HCT116 (cell line): ENCODE data around the gene HBP1. TPM values are rescaled to one million over a fixed set of nuclear protein-coding genes. Genes with fewer than 3 reads are reported as not detected.

Experiments used
- ATAC-seq: fragments of 200-7000 bp; cut with Tn5 transposase; 2 replicates; pipeline ENCODE4 v1.9.1; 2020; ENCODE audit warnings: mild to moderate bottlenecking, moderate library complexity
- BruUV-seq: library from RNA; stranded (reverse); fragments of 400-500 nt; replicated peaks from 2 replicates; lab custom pipeline; 2021; lab: Mats Ljungman, UMichigan
- CTCF ChIA-PET: fragments of 300-600 bp; sonication (Branson Sonifier 250); formaldehyde crosslinking; loops from one replicate; lab custom pipeline; 2021; ENCODE audit warnings: antibody characterized with exemption; lab: Charles Lee
- POLR2A ChIA-PET: fragments of 300-600, 350-600 bp; sonication (Branson Sonifier 250); formaldehyde crosslinking; loops from one replicate; lab custom pipeline; 2021; ENCODE audit warnings: antibody characterized with exemption; lab: Charles Lee
- RAD21 ChIA-PET, 2 experiments: fragments of 300-600 bp; sonication (Branson Sonifier 250); formaldehyde crosslinking; loops; one replicate each; lab custom pipeline; 2023; ENCODE audit warnings: low total read pairs in 2 of 2; ENCODE audit not compliant: uncharacterized antibody in 2 of 2, unreplicated experiment in 2 of 2, low non-redundant PET in 1 of 2; lab: Charles Lee
- DNase-seq: peaks from one replicate; pipeline ENCODE4 v3.0.0-alpha.2; 2010; ENCODE audit warnings: low read depth, low spot score
- H2AFZ ChIP-seq: fragments of 200-600 bp; shearing (Covaris generic), sonication (generic); 2 replicates; pipeline ENCODE4 v1.6.1; 2017; ENCODE audit warnings: low read depth, mixed run types, mixed read lengths, antibody characterized with exemption, low read length; ENCODE audit not compliant: poor library complexity, severe bottlenecking
- H3K27ac ChIP-seq: 2 replicates; pipeline ENCODE4 v1.5.1; 2012; ENCODE audit warnings: low read depth, low read length
- H3K27me3 ChIP-seq: fragments of 200-600 bp; sonication (generic); 2 replicates; pipeline ENCODE4 v1.6.1; 2016; ENCODE audit warnings: mixed run types, low read length, mixed read lengths; ENCODE audit not compliant: insufficient read depth
- H3K36me3 ChIP-seq, 2 experiments: fragments of 200-500 bp in 1 of 2; fragments of 200-600 bp in 1 of 2; sonication (Bioruptor generic) in 1 of 2; sonication (generic) in 1 of 2; 2 replicates each; pipeline versions ENCODE4 v1.5.1 to v1.6.1; 2014 to 2016; ENCODE audit warnings: low read length in 2 of 2, inconsistent platforms in 1 of 2, mixed read lengths in 1 of 2, mixed run types in 1 of 2; ENCODE audit not compliant: insufficient read depth in 2 of 2, control insufficient read depth in 1 of 2
- H3K4me1 ChIP-seq, 2 experiments: fragments of 200-600 bp in 1 of 2; sonication (generic) in 1 of 2; 2 replicates each; pipeline versions ENCODE4 v1.5.1 to v1.6.1; 2012 to 2017; ENCODE audit warnings: low read length in 2 of 2, inconsistent platforms in 1 of 2, mild to moderate bottlenecking in 1 of 2, mixed read lengths in 1 of 2, mixed run types in 1 of 2, moderate library complexity in 1 of 2; ENCODE audit not compliant: insufficient read depth in 2 of 2, control insufficient read depth in 1 of 2
- H3K4me2 ChIP-seq: fragments of 200-600 bp; sonication (generic); 2 replicates; pipeline ENCODE4 v1.6.1; 2017; ENCODE audit warnings: mixed run types, low read length, mixed read lengths
- H3K4me3 ChIP-seq, 2 experiments: fragments of 200-600 bp in 1 of 2; sonication (generic) in 1 of 2; replicated peaks in 1 of 2; 2 replicates each; pipeline ENCODE4 v1.5.1; 2011 to 2016; ENCODE audit warnings: low read length in 2 of 2, control low read depth in 1 of 2, low read depth in 1 of 2, mild to moderate bottlenecking in 1 of 2, mixed read lengths in 1 of 2, mixed run types in 1 of 2
- H3K79me2 ChIP-seq: fragments of 200-600 bp; sonication (generic); 2 replicates; pipeline ENCODE4 v1.6.1; 2017; ENCODE audit warnings: mild to moderate bottlenecking, mixed run types, low read length, moderate library complexity, mixed read lengths; ENCODE audit not compliant: insufficient read depth
- H3K9ac ChIP-seq: fragments of 200-600 bp; sonication (generic); 2 replicates; pipeline ENCODE4 v1.6.1; 2016; ENCODE audit warnings: low read length, mixed read lengths
- H3K9me2 ChIP-seq: fragments of 200-600 bp; sonication (generic), shearing (Covaris generic); 2 replicates; pipeline ENCODE4 v1.6.1; 2017; ENCODE audit warnings: mixed run types, mild to moderate bottlenecking, moderate library complexity; ENCODE audit not compliant: insufficient read depth
- H3K9me3 ChIP-seq, 2 experiments: fragments of 200-500 bp in 1 of 2; fragments of 200-600 bp in 1 of 2; sonication (Bioruptor generic) in 1 of 2; sonication (generic) in 1 of 2; 2 replicates each; pipeline ENCODE4 v1.6.1; 2014 to 2017; ENCODE audit warnings: low read length in 2 of 2, mixed read lengths in 2 of 2, inconsistent platforms in 1 of 2, low read depth in 1 of 2, mild to moderate bottlenecking in 1 of 2, mixed run types in 1 of 2, moderate library complexity in 1 of 2; ENCODE audit not compliant: control insufficient read depth in 1 of 2, insufficient read depth in 1 of 2
- H4K20me1 ChIP-seq: fragments of 200-600 bp; sonication (generic), shearing (Covaris generic); 2 replicates; pipeline ENCODE4 v1.6.1; 2017; ENCODE audit warnings: mixed run types, mild to moderate bottlenecking, moderate library complexity; ENCODE audit not compliant: insufficient read depth
- CBX3 ChIP-seq: IDR thresholded peaks from 2 replicates; pipeline ENCODE4 v1.6.1; 2012; ENCODE audit warnings: low read depth
- CEBPB ChIP-seq: IDR thresholded peaks from 2 replicates; pipeline ENCODE4 v1.6.1; 2012; ENCODE audit warnings: low read depth
- EZH2phosphoT487 ChIP-seq: fragments of 200-600 bp; IDR thresholded peaks from 2 replicates; pipeline ENCODE4 v1.6.1; 2018; ENCODE audit warnings: antibody characterized with exemption, borderline replicate concordance
- SRF ChIP-seq: IDR thresholded peaks from 2 replicates; pipeline ENCODE4 v1.6.1; 2012; ENCODE audit warnings: low read depth
- TCF7L2 ChIP-seq: IDR thresholded peaks from 2 replicates; pipeline ENCODE4 v1.7.0; 2011; ENCODE audit warnings: borderline replicate concordance, inconsistent platforms; ENCODE audit not compliant: insufficient read depth, insufficient read length; ENCODE audit errors: extremely low read depth
- YY1 ChIP-seq: IDR thresholded peaks from 2 replicates; pipeline ENCODE4 v1.6.1; 2011; ENCODE audit warnings: low read length, low read depth, moderate library complexity, mild to moderate bottlenecking; ENCODE audit not compliant: insufficient replicate concordance; ENCODE audit errors: extremely low read depth
- ZNF274 ChIP-seq: fragments of 200-500 bp; sonication (Bioruptor generic); IDR thresholded peaks from 2 replicates; pipeline ENCODE4 v1.6.1; 2014; ENCODE audit warnings: mild to moderate bottlenecking, low read depth, low read length, inconsistent platforms
- intact Hi-C: fragments of 100-400 bp; cut with micrococcal nuclease; formaldehyde crosslinking; loops from 2 replicates; pipeline ENCODE4 v1.10.0; 2022
- total RNA-seq: library from RNA; stranded (reverse); gene quantifications from one replicate; pipeline ENCODE4 v1.2.1, GENCODE V29; 2021; ENCODE audit not compliant: unreplicated experiment
- TF ChIP-seq, protein P1 (sequence below): IDR thresholded peaks from 2 replicates; pipeline ENCODE4 v1.6.1; 2012
- TF ChIP-seq, protein P2 (sequence below), 3 experiments: fragments of 200-600 bp in 1 of 3; sonication (generic) in 1 of 3; IDR thresholded peaks in 2 of 3; conservative IDR thresholded peaks in 1 of 3; 2 replicates each; pipeline ENCODE4 v1.5.1; 2012 to 2017; ENCODE audit warnings: low read depth in 2 of 3, low read length in 2 of 3, antibody characterized with exemption in 1 of 3, borderline replicate concordance in 1 of 3, control low read depth in 1 of 3, mild to moderate bottlenecking in 1 of 3, mixed read lengths in 1 of 3, mixed run types in 1 of 3, moderate library complexity in 1 of 3; ENCODE audit not compliant: insufficient read depth in 1 of 3

The HBP1 gene
- total RNA-seq, 1 experiment from 2014 or later = 24.3 TPM

DNA sequence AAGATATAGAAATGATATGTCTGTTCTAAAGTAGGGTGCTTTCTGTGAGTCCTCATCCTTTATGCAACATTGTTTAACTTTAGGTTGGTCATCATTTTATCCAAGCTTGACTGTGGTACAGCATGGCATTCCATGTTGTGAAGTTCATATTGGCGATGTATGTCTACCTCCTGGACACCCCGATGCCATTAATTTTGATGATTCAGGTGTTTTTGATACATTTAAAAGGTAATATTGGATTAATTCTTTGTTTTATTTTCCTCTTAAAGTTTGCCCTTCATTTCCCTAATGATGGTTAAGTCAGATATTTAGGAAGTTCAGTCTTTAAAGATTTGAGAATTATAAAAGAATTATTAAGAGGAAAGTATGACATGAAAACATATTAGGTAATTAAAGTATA lies 21.3 kb downstream of the HBP1 start:
- Histone ChIP-seq H2AFZ (no peak overlapping the region), H3K36me3 (peaks cover 0 to 12% of the 10 kb centered on the region in 2 experiments; a peak in 2 of 4 replicates), H3K27me3 (no peaks in the 10 kb centered on the region), H3K79me2 (no peaks in the 10 kb centered on the region), H3K9ac (no peak overlapping the region), H4K20me1 (no peaks in the 10 kb centered on the region), H3K4me2 (no peak overlapping the region), H3K27ac (no peak overlapping the region), H3K4me1 (no peaks in the 10 kb centered on the region), H3K9me2 (no peaks in the 10 kb centered on the region), H3K4me3 (no peak overlapping the region), H3K9me3 (no peaks in the 10 kb centered on the region)
- ChIA-PET POLR2A (no interaction called here), CTCF (interaction anchor here (1.8 kb wide), 1 partner anchor 685 kb away, joined by 5 read pairs; no protein-coding TSS in a partner anchor), RAD21 (no interaction called here)
- TF ChIP-seq EZH2phosphoT487 (no peak), TCF7L2 (no peak), CBX3 (no peak), ZNF274 (no peak), CEBPB (no peak), SRF (no peak), YY1 (no peak)
- TF ChIP-seq, protein P1, sequence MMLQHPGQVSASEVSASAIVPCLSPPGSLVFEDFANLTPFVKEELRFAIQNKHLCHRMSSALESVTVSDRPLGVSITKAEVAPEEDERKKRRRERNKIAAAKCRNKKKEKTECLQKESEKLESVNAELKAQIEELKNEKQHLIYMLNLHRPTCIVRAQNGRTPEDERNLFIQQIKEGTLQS = no peak
- TF ChIP-seq, protein P2, sequence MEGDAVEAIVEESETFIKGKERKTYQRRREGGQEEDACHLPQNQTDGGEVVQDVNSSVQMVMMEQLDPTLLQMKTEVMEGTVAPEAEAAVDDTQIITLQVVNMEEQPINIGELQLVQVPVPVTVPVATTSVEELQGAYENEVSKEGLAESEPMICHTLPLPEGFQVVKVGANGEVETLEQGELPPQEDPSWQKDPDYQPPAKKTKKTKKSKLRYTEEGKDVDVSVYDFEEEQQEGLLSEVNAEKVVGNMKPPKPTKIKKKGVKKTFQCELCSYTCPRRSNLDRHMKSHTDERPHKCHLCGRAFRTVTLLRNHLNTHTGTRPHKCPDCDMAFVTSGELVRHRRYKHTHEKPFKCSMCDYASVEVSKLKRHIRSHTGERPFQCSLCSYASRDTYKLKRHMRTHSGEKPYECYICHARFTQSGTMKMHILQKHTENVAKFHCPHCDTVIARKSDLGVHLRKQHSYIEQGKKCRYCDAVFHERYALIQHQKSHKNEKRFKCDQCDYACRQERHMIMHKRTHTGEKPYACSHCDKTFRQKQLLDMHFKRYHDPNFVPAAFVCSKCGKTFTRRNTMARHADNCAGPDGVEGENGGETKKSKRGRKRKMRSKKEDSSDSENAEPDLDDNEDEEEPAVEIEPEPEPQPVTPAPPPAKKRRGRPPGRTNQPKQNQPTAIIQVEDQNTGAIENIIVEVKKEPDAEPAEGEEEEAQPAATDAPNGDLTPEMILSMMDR (IDR thresholded peaks at IDR 0.05 in 2 of 3, conservative IDR thresholded peaks at IDR 0.05 in 1 of 3; ENCODE audit: borderline replicate concordance in 1 of 3, insufficient read depth in 1 of 3, low read depth in 2 of 3, low read length in 2 of 3) = no peak
- intact Hi-C loops = loop anchor here (10.0 kb wide), 1 partner anchor 395 kb away; the partner anchor contains the start of gene BCAP29
- DNase-seq (no peak), ATAC-seq (no peak)
- BruUV-seq = no TSS peak
